Activated CD4-positive, alpha-beta T cell treated with anti-CD3 and anti-CD28 coated beads, Interleukin-2, amount 50 U/mL, for 24 hours (primary cell): ENCODE results near the gene HERC5.
A peak's percentile ranks its signal among the peaks of the same experiment; 100 is the strongest.
"Not testable (repeated sequence)": the region's sequence is repeated elsewhere in the genome, so short reads cannot be mapped to it uniquely, and the experiment has no call there.

Source experiments
- DNase-seq, 2 donors: peaks; one replicate each; pipeline ENCODE4 v3.0.0-alpha.2; 2020; ENCODE audit warnings: low read depth in 1 of 2, low spot score in 1 of 2

Gene HERC5

GRCh38 chr4:88447371-88448095 lies 9.4 kb upstream of the HERC5 start:
- no peak for DNase-seq

DNA sequence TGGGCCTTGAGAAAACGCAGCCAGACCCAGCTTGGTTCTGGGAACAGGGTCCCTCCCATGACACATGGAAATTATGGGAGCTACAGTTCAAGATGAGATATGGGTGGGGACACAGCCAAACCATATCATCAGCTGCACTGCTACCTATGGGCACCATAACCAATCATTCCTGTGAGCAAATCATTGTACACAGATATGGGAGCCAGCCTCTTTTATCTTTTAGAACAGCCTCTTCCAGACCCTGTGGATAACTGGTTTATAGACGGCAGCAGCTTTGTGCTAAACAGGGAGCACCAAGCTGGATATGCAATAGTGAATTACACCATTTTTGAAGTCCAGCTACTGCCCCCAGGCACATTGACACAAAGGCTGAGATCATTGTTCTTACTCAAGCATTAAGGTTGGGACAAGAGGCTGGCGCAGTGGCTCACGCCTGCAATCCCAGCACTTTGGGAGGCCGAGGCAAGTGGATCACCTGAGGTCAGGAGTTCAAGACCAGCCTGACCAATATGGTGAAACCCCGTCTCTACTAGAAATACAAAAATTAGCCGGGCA lies 8.6 kb upstream of the HERC5 start:
- DNase-seq, result not testable (repeated sequence)

- no peak for DNase-seq
Measured at GRCh38 chr4:88448889-88449288, 8.0 kb upstream of the HERC5 start.

GRCh38 chr4:88449290-88449689 lies 7.6 kb upstream of the HERC5 start:
- DNase-seq, result no peak

DNA sequence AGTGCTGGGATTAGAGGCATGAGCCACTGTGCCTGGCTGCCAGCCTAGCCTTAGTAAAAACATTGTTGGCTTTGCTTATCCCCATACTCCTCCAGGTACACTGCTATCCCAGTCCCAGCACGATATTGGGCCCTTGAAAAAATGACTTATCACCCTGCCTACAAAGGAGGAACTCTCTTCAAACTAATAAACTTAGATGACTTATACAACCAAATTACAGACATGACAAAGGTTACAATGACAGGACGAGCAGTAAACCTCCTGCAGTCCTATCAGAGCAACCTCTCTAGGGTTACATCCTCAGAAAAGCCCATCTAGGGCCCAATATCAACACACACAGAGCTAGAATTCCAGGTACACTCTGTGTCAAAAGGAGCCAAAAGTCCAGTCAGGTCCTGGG lies 5.7 kb upstream of the HERC5 start:
- no peak for DNase-seq

DNA sequence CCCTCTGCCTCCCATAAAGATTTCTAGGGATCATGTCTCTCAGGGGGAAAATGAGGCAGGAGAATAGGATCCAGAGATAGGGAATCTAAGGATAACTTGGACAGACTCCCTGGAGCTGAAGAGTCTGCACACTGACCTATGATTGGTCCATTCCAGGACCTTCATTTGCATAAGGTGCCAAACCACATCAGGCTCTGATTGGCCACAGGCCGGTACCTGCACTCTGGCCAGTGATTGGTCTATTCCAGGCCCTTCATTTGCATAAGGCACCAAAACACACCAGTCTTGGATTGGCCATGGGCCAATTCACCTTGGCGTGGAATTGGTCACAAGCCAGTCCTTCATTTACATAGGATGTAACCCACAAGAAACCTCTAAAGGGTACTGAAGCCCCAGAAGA lies 4.0 kb upstream of the HERC5 start:
- no peak for DNase-seq

- peak in 1 of 2 donors; percentile 9 for DNase-seq
Measured at GRCh38 chr4:88457307-88458103, 586 bp downstream of the HERC5 start.

- no peak for DNase-seq
Measured at GRCh38 chr4:88458104-88458740, 1.3 kb downstream of the HERC5 start.

DNA sequence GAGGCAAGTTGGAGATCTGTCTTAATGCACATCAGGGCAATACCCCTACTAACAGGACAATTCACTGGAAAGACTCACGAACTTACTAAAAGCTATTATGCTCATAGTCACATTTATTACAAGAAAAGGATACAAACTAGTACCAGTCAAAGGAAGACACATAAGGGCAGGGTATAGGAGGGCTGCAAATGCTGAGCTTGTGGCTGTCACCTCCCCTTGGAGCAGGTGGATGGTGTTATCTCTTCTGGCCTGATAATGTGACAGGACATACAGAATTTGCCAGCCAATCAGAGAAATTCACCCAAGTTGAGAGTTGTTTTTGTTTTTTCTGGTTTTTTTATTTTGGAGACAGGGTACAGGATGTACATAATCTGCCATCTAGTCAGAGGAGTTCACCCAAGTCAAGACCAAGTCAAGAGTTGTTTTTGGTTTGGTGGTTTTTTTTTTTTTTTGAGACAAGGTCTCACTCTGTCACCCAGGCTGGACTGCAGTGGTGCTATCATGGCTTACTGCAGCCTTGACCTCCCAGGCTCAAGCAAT lies 8.8 kb downstream of the HERC5 start:
- no peak for DNase-seq

DNA sequence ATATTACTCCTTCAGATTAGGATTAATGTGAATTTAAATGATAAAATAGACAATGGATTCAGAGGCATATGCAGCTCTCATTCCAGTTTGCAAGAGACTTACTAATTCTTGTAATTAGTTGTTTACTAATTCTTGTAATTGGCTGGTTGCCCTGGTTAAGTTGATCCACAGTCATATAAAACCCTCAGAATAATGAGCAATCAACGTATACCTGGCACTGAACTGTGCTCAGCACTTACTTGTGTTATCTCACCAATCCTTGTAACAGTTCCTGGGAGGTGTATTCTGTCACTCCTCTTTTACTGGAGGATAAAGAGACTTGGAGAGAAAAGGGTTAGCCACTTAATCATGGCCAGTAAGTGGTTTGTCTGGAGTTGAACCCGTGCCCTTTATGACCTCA lies 10.5 kb downstream of the HERC5 start:
- no peak for DNase-seq

- DNase-seq, result no peak
Measured at GRCh38 chr4:88477229-88477860, 20.4 kb downstream of the HERC5 start.

DNA sequence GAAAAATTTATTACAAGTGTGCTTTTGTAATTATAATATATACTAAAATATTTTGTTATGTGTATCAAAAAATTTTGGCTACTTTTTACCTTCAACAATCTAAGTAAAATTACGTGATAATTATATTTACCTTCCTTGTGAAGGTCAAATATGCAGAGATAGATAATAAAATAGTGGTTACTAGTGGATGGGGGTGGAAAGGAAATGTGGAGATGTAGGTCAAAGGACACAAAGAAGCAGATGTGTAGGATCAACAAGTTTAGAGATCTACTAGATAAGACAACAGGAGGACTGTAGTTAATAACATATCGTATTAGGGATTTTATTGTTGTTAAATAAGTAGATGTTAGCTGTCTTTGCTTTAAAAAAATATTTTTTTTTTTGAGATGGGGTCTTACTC lies 21.3 kb downstream of the HERC5 start:
- no peak for DNase-seq

- no peak for DNase-seq
Measured at GRCh38 chr4:88481537-88481936, 24.6 kb downstream of the HERC5 start.

- no peak for DNase-seq
Measured at GRCh38 chr4:88489100-88489761, 32.3 kb downstream of the HERC5 start.

- no peak for DNase-seq
Measured at GRCh38 chr4:88497859-88498409, 41.0 kb downstream of the HERC5 start.

- DNase-seq, result no peak
Measured at GRCh38 chr4:88503344-88503743, 46.4 kb downstream of the HERC5 start.

DNA sequence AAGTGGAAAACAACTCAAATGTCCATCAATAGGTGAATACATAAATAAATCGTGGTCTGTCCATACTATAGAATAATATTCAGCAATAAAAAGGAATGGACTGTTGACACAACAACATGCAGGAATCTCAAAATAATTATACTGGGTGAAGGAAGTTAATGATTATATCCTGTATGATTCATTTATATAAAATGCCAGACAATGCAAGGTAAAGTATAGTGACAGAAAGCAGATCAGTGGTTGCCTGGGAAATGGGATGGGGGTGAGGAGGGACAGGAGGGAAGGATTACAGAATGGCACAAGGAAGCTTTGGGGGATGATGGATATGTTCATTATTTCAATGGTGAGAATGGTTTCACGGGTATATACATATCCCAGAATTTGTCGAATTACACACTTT lies 54.3 kb downstream of the HERC5 start:
- no peak for DNase-seq

- DNase-seq, result no peak
Measured at GRCh38 chr4:88514557-88515511, 57.9 kb downstream of the HERC5 start.

DNA sequence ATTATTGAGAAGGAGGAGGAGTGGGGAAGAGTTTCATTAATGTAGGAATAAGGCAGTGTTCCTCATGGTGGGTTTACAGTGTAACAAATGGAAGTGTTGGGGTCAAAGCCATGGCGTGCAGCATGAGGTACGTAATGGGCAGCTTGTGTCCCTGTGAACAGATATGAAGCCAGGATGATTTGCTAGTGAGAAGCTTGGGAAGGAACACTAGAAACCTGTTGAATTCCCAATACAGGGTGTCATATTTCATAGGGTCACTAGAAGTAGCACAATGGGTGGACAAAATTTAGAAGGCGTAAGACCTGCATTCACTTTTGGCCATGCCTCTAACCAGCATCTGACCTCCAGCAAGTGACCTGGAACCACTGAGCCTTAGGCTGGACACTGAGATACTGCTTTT lies 59.8 kb downstream of the HERC5 start:
- DNase-seq, result no peak
